Renal cortex interstitium (tissue), 11 donors: ENCODE measurements around the gene TACC2. TPM values are rescaled to one million over a fixed set of nuclear protein-coding genes. Genes with fewer than 3 reads are reported as not detected.

Experiments
- DNase-seq, 11 donors: peaks; one replicate each; pipeline ENCODE4 v3.0.0-alpha.2; 2013; ENCODE audit warnings: low read depth in 9 of 11, low spot score in 4 of 11; ENCODE audit errors: extremely low read depth in 1 of 11
- polyA plus RNA-seq, 3 donors: library from polyadenylated mRNA; unstranded; fragments of 120-200 nt; gene quantifications; one replicate each; pipeline ENCODE4 v1.2.1, GENCODE V29; 2013; ENCODE audit not compliant: insufficient read length in 3 of 3

Gene TACC2
- polyA plus RNA-seq, 3 donors = 42.0 to 55.4 (median 50.1) TPM

DNA sequence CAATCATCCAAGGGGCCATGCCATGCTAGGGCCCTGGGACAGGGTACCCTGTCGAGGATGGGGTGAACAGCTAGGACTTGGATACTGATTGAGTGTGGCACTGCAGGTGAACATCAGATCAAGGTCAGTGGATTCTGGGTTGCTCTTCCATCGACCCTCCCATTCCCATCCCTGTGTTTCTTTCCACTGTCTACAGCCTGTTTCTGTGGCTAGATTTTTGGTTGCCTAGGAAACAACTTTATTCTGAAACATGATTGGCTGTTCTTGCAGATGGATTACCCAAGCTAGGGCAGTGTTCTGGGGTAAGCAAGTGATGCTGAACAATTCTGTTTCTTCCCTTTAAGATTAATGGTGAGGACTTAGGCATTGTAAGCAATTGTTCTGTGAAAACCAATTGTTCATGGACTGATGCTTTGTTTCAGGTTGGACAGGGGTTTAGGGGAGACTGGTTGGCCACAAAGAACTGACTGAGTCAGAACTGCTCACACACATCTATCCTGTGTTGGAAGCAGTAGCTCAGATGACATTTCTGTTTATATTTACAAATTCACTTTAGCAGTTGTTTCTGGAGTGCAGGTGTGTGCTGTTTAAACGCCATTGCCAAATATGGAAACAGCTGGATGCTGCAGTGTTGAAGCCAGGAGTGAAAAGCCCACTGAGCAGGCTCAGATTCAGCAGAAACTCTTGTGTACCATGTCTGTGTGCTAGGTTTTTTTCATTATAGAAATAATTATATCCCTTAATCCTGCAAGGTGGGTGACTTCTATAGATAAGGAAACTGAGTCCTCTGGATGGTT lies 179.8 kb downstream of the TACC2 start:
- DNase-seq = no peak

GRCh38 chr10:122170802-122171201 lies 181.8 kb downstream of the TACC2 start:
- DNase-seq = no peak

DNA sequence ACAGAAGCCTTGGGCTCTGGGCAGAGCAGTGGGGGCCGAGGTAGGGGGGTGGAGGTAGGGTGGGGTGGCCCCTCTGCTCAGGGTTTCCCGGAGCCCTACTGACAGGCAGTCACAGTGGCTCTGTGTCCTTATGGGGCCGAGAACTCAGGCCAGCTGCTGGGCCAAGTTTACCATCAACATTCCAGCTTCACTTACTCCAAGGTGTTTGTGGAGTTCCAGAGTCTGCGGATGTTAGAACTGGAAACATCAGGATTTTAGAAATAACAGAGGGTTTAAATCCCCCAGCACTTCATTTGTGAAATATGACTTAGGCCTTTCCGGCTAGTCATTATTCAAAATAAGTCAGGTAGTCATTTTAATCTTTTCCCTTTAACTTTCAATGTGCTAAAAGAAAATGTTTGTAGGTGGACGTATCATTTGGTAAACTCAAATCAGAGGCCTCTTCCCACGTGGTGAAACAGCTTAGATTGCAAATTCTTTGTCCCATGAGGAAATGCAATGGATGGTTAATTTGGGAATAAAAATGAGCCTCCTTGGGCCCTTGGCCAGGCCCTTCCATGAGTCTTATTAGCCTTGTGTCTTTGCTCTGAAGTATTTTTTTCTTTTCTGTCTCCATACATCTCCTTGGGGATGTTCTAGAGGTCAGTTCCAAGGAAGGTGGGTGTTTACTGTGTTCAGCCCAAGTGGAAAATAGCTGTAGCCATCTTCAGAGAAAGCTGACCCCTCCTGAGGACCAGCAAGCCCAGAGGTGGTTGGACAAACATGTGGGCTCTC lies 182.5 kb downstream of the TACC2 start:
- DNase-seq = no peak

DNA sequence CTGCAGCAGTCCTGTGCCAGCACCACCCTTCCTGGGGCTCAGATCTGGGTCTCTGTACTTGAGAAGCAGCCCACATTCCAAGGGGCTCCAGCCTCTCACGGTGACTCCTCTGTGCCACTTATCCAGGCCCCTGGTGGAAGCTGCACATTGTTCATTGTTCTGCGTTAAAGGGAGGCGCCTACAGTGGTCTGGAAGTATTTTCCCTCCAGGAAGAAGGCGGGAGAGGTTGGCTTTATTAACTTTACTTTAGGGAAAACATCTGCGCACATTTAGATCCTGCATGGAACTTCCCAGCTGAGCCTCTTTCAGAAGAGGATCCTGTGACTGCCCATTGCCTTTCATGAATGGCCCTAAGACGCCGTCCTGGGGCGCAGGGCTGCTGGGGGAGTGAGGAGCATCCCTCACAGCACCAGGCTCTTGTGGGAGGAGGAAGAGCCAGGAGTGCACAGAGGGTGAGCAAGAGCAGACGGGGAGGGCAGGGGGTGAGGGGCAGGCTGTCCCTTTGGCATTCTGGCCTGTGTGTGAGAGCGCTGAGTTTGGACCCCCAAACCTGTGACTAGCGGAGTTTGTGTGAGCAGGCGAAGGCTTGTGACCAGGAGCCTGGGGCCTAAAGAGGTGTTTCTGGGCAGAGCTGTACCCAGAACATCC lies 183.5 kb downstream of the TACC2 start:
- no peak for DNase-seq

DNA sequence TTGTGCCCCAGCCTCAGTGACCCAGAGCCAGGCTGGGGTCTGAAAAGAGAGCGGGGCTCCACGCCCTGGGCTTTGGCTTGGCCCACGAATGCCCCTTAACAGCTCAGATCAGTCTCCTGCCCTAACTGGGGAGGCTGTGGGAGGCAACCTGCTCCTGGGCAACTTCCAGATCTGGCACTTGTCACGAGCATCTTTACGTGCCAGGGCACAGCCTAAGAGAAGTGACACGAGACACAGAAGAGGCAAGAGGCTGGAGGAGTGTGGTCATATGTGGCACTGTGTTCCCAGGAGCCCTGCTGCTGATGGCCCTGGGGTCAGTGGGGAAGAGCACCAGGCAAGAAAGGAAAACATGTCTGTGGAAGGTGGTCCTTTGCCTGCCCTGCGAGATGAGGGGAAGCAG lies 184.4 kb downstream of the TACC2 start:
- no peak for DNase-seq

- DNase-seq = no peak
Measured at GRCh38 chr10:122173766-122174435, 184.9 kb downstream of the TACC2 start.

GRCh38 chr10:122176232-122177213 lies 187.6 kb downstream of the TACC2 start:
- no peak for DNase-seq

DNA sequence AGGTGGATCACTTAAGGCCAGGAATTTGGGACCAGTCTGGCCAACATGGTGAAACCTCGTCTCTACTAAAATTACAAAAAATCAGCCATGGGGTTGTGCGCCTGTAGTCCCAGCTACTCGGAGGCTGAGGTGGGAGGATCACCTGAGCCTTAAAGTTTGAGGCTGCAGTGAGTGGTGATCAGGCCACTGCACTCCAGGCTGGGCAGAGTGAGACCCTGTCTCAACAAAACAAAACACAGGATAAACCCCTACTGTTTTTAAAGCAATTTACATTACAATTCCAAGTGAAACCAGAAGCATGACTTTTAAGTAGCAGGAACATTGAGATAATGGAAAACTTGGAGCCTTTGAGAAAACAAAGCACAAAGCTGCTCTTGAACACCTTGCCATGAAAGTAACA lies 189.7 kb downstream of the TACC2 start:
- no peak for DNase-seq

DNA sequence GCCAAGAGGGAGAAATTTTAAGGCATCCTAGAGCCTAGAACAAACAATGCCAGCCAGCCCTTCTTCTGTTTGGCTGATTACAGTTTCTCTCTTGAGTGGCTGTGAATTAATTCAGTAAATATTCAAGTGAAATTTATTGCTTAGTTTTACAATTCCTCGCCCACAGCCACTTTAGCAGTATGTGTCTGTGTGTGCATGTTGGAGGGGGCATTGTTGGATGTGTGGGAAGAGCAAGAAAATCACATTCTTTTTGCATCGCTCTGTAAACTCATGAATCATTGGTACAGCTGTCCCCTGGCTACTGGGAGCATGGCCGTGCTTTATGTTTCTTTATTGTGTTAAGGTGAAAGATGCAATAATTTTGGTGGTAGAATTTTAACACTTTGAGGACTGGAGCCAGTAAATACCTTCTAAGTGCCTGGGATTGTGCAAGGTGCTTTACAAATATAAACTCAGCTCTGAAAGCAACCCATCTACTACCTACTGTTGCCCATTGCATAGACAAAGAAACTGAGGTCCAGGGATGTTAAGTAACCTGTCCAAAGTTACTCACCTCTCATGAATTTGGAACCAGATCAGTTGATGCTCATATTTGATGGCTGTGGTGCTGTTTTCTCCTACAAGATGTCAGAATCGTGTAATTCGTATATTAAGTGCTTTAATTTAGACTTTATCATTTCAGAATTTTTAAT lies 192.2 kb downstream of the TACC2 start:
- DNase-seq = no peak

DNA sequence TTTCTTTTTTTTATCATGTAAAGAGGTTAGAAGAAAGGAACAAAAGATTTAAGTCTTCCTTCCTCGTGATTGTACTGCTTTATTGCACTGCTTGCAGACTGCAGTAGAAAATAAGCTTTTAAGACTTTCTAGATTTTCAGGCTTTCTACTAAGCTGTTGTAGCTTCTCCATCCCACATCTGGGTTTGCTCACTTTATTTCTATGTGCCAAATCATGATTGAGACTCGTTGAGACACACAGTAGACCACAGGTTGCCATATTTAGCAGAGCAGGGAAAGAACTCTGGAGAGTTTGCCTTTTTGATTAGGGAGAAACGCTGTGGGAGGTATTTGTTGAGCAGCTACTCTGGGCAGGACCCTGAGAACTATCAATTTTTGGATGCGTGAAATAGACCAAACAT lies 192.9 kb downstream of the TACC2 start:
- no peak for DNase-seq

DNA sequence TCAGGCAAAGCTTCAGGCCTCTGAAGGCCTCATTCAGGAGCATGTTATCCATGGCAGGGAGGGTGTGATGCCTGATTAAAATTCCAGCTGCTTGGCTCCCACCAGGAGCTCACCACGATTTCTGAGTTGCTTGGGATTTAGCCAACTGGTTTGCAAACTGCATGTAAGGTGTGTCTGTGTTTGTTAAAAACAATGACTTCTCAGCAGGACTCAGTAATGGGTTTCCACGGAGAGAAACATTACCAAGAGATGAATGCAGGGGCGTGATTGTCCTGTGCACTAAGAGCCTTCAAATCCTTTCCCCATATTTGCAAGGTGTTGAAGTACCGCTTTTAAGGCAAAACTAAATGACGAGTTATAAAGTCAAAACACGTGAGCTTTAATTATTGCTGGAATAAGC lies 193.3 kb downstream of the TACC2 start:
- no peak for DNase-seq

DNA sequence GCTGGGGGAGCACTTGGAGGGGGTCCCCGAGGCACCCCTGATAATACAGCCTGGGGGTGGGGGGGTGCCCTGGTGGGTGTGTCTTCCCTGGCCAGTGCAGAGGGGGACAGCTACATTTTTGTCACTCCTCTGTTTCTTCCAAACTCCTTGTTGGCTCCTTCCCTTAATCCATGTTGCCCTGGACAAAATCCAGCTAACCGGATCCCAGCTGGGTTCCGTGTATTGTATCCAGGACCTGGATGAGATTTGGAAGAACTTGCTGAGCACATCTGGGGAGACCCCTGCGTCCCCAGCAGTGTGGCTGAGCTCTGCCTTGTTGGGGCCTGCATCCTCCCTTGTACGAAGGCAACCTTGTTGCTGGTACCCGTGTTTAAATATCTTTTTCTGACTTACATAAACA lies 195.3 kb downstream of the TACC2 start:
- no peak for DNase-seq

GRCh38 chr10:122185643-122186042 lies 196.7 kb downstream of the TACC2 start:
- no peak for DNase-seq

GRCh38 chr10:122186816-122187810 lies 198.2 kb downstream of the TACC2 start:
- DNase-seq = peak in 1 of 11 donors; percentile 39

GRCh38 chr10:122188706-122189105 lies 199.7 kb downstream of the TACC2 start:
- no peak for DNase-seq

DNA sequence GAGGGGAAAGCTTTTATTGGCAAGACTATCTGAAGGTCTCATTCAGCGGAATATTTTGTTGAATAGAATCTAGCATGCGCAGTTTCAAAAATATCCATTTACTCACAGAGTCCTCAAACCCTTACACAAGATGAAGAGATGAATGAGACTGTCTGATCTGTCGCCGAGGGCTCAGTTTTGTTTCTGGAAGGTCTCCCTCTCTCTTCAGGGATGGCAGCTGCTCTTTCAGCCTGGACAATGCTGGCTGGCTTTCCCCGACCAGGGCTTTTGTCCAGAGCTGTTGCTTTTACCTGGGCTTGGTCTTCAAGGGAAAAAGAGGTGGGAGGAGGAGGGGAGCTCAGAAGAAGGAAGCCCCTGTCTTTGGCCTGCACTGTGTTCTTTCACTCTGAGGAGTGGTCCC lies 200.2 kb downstream of the TACC2 start:
- no peak for DNase-seq
